Caco-2 (cell line): ENCODE results near the gene CLTB. TPM values are rescaled to one million over a fixed set of nuclear protein-coding genes. Genes with fewer than 3 reads are reported as not detected.

Experiments used
- BruUV-seq: library from RNA; stranded (reverse); fragments of 400-500 nt; replicated peaks from 2 replicates; lab custom pipeline; 2021; lab: Mats Ljungman, UMichigan
- CTCF ChIA-PET: fragments of 300-600 bp; sonication (Branson Sonifier 250); formaldehyde crosslinking; loops from one replicate; lab custom pipeline; 2022; ENCODE audit warnings: antibody characterized with exemption; lab: Charles Lee
- POLR2A ChIA-PET: fragments of 300-600 bp; sonication (Branson Sonifier 250); formaldehyde crosslinking; loops from one replicate; lab custom pipeline; 2022; ENCODE audit warnings: antibody characterized with exemption; lab: Charles Lee
- DNase-seq, 2 experiments: peaks; one replicate each; pipeline versions ENCODE4 v3.0.0 to v3.0.0-alpha.2; 2020 to 2022
- H3K27me3 ChIP-seq: replicated peaks from 2 replicates; pipeline ENCODE4 v1.6.0; 2011; ENCODE audit warnings: low read length; ENCODE audit not compliant: control insufficient read depth, insufficient read depth
- H3K36me3 ChIP-seq: 2 replicates; pipeline ENCODE4 v1.5.1; 2011; ENCODE audit warnings: low read length; ENCODE audit not compliant: control insufficient read depth, insufficient read depth
- H3K4me1 ChIP-seq: fragments of 250-450 bp; sonication (Bioruptor Pico); 2 replicates; pipeline ENCODE4 v1.5.1; 2020; ENCODE audit warnings: mild to moderate bottlenecking
- H3K4me3 ChIP-seq: 2 replicates; pipeline ENCODE4 v1.5.1; 2011; ENCODE audit warnings: low read depth, mild to moderate bottlenecking, control low read depth, low read length
- H3K9me3 ChIP-seq: fragments of 250-450 bp; sonication (Bioruptor Pico); 2 replicates; pipeline ENCODE4 v1.5.1; 2020; ENCODE audit warnings: mild to moderate bottlenecking, moderate library complexity
- H3K27ac Mint-ChIP-seq: one replicate; pipeline ENCODE4 v1.8.0; 2022; ENCODE audit warnings: mixed read lengths; ENCODE audit not compliant: unreplicated experiment
- H3K27me3 Mint-ChIP-seq: one replicate; pipeline ENCODE4 v1.8.0; 2022; ENCODE audit warnings: mixed read lengths; ENCODE audit not compliant: insufficient read depth, unreplicated experiment
- H3K36me3 Mint-ChIP-seq: one replicate; pipeline ENCODE4 v1.8.0; 2022; ENCODE audit warnings: mild to moderate bottlenecking, mixed read lengths; ENCODE audit not compliant: insufficient read depth, unreplicated experiment
- H3K4me1 Mint-ChIP-seq: one replicate; pipeline ENCODE4 v1.8.0; 2022; ENCODE audit warnings: low read depth, mixed read lengths; ENCODE audit not compliant: unreplicated experiment
- H3K4me3 Mint-ChIP-seq: one replicate; pipeline ENCODE4 v1.8.0; 2022; ENCODE audit warnings: mild to moderate bottlenecking, moderate library complexity, mixed read lengths; ENCODE audit not compliant: unreplicated experiment
- H3K9me3 Mint-ChIP-seq: one replicate; pipeline ENCODE4 v1.8.0; 2022; ENCODE audit warnings: mixed read lengths; ENCODE audit not compliant: unreplicated experiment
- CTCF ChIP-seq, 2 experiments: fragments of 200-600 bp in 1 of 2; IDR thresholded peaks; 1 replicate in 1 of 2; 2 replicates in 1 of 2; pipeline versions ENCODE4 v1.5.1 to v1.8.0; 2011 to 2022; ENCODE audit warnings: antibody characterized with exemption in 1 of 2, control low read depth in 1 of 2, inconsistent platforms in 1 of 2, low read depth in 1 of 2, low read length in 1 of 2, mild to moderate bottlenecking in 1 of 2, moderate library complexity in 1 of 2; ENCODE audit not compliant: insufficient read depth in 1 of 2, severe bottlenecking in 1 of 2, unreplicated experiment in 1 of 2
- intact Hi-C: fragments of 100-400 bp; cut with micrococcal nuclease; formaldehyde crosslinking; loops from one replicate; pipeline ENCODE4 v1.10.0; 2022; ENCODE audit not compliant: unreplicated experiment
- total RNA-seq: library from RNA; stranded (reverse); gene quantifications from 2 replicates; pipeline ENCODE4 v1.2.3, GENCODE V29; 2022

Gene CLTB
- total RNA-seq, 1 experiment from 2014 or later, result 78.9 TPM

- POLR2A ChIA-PET, result interaction anchor here (0.7 kb wide), 1 partner anchor 107 kb away, joined by 4 read pairs; no protein-coding TSS in a partner anchor
- peaks cover 2% of the 10 kb centered on the region; the same call in 1 of the 2 replicates for H3K36me3 ChIP-seq
Observed at GRCh38 chr5:176359658-176360057, 56.7 kb downstream of the CLTB start.

DNA sequence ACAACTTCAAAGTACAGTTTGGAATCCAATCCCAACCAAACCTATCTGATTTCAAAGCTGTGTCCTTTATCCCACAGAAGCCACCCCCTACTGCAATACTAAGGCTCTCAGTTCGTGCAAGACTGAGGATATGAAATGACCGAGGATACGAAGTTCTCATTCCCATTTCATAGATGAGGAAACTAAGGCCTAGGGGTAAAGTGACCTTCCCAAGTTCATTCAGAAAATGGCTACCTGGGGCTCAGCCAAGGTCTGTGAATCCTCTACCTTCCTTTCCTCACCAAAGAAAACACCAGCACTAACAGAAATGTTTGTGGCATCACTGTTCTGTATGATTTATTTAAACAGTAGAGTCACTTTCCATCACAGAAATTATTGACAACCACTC is 60.2 kb downstream of the CLTB start:
- peaks cover 70% of the 10 kb centered on the region for H3K36me3 Mint-ChIP-seq
- H3K9me3 Mint-ChIP-seq, result no peaks in the 10 kb centered on the region
- no TSS peak for BruUV-seq
- H3K4me1 Mint-ChIP-seq, result no peaks in the 10 kb centered on the region
- no peak overlapping the region for H3K4me3 Mint-ChIP-seq
- ChIA-PET POLR2A (no interaction called here), CTCF (no interaction called here)
- TF ChIP-seq CTCF (IDR thresholded peaks at IDR 0.05; ENCODE audit: insufficient read depth in 1 of 2, low read depth in 1 of 2, low read length in 1 of 2, severe bottlenecking in 1 of 2, unreplicated experiment in 1 of 2), result no peak
- intact Hi-C loops, result no loop called here
- no peaks in the 10 kb centered on the region for H3K27me3 Mint-ChIP-seq
- H3K4me3 ChIP-seq, result no peak overlapping the region
- peaks cover 5% of the 10 kb centered on the region for H3K36me3 ChIP-seq
- H3K27me3 ChIP-seq, result no peaks in the 10 kb centered on the region
- H3K4me1 ChIP-seq, result no peaks in the 10 kb centered on the region
- no peak overlapping the region for H3K27ac Mint-ChIP-seq
- H3K9me3 ChIP-seq, result no peaks in the 10 kb centered on the region
- no peak for DNase-seq

More at GRCh38 chr5:176359658-176360057, 56.7 kb downstream of the CLTB start:
- H3K4me1 Mint-ChIP-seq, result no peaks in the 10 kb centered on the region
- BruUV-seq, result TSS peak; percentile 8
- no peaks in the 10 kb centered on the region for H3K9me3 Mint-ChIP-seq
- intact Hi-C loops, result no loop called here
- peaks cover 2% of the 10 kb centered on the region for H3K27me3 Mint-ChIP-seq
- peak overlapping the region; percentile 45 for H3K4me3 Mint-ChIP-seq
- H3K9me3 ChIP-seq, result no peaks in the 10 kb centered on the region
- no peak overlapping the region for H3K27ac Mint-ChIP-seq
- no peak for TF ChIP-seq CTCF (IDR thresholded peaks at IDR 0.05; ENCODE audit: insufficient read depth in 1 of 2, low read depth in 1 of 2, low read length in 1 of 2, severe bottlenecking in 1 of 2, unreplicated experiment in 1 of 2)
- no peak overlapping the region for H3K4me3 ChIP-seq
- no peaks in the 10 kb centered on the region for H3K27me3 ChIP-seq
- H3K4me1 ChIP-seq, result no peaks in the 10 kb centered on the region
- no peak for DNase-seq
- CTCF ChIA-PET, result no interaction called here
- H3K36me3 Mint-ChIP-seq, result peaks cover 46% of the 10 kb centered on the region

- no peak overlapping the region for H3K4me3 ChIP-seq
- Mint-ChIP-seq H3K4me3 (no peak overlapping the region), H3K27me3 (no peaks in the 10 kb centered on the region), H3K9me3 (no peaks in the 10 kb centered on the region), H3K27ac (no peak overlapping the region), H3K4me1 (no peaks in the 10 kb centered on the region), H3K36me3 (peaks cover 70% of the 10 kb centered on the region)
- CTCF ChIA-PET, result no interaction called here
- POLR2A ChIA-PET, result no interaction called here
- BruUV-seq, result no TSS peak
- peak in 1 of 2 experiments; percentile 13 for DNase-seq
- TF ChIP-seq CTCF (IDR thresholded peaks at IDR 0.05; ENCODE audit: insufficient read depth in 1 of 2, low read depth in 1 of 2, low read length in 1 of 2, severe bottlenecking in 1 of 2, unreplicated experiment in 1 of 2), result peak in 1 of 2 experiments; percentile 20
- no peaks in the 10 kb centered on the region for H3K27me3 ChIP-seq
- H3K9me3 ChIP-seq, result no peaks in the 10 kb centered on the region
- H3K4me1 ChIP-seq, result no peaks in the 10 kb centered on the region
- H3K36me3 ChIP-seq, result peaks cover 6% of the 10 kb centered on the region
- intact Hi-C loops, result no loop called here
Observed at GRCh38 chr5:176355400-176356178, 60.8 kb downstream of the CLTB start.
